ENCODE results near the gene PRKAB1. TPM values are rescaled to one million over a fixed set of nuclear protein-coding genes. Genes with fewer than 3 reads are reported as not detected.

PRKAB1 gene
- total RNA-seq, 1 donor from 2014 or later: 34.4 TPM

GRCh38 chr12:119685375-119685774 is 17.4 kb downstream of the PRKAB1 start:
- H3K4me3 Mint-ChIP-seq: no peak overlapping the region
- no peak overlapping the region for H3K27ac Mint-ChIP-seq (ENCODE audit: unreplicated experiment)
- no peak for DNase-seq (ENCODE audit: low read depth, low spot score)
- peaks cover 19% of the 10 kb centered on the region for H3K36me3 Mint-ChIP-seq (ENCODE audit: low read depth)
- TF ChIP-seq CTCF (conservative IDR thresholded peaks at IDR 0.05): no peak
- H3K9me3 Mint-ChIP-seq: no peaks in the 10 kb centered on the region
- H3K27me3 Mint-ChIP-seq (ENCODE audit: low read depth): no peaks in the 10 kb centered on the region
- no peaks in the 10 kb centered on the region for H3K4me1 Mint-ChIP-seq

- no peaks in the 10 kb centered on the region for H3K4me1 Mint-ChIP-seq
- TF ChIP-seq CTCF (conservative IDR thresholded peaks at IDR 0.05): no peak
- DNase-seq (ENCODE audit: low read depth, low spot score): no peak
- H3K9me3 Mint-ChIP-seq: no peaks in the 10 kb centered on the region
- H3K36me3 Mint-ChIP-seq (ENCODE audit: low read depth): peaks cover 22% of the 10 kb centered on the region
- no peak overlapping the region for H3K27ac Mint-ChIP-seq (ENCODE audit: unreplicated experiment)
- no peak overlapping the region for H3K4me3 Mint-ChIP-seq
- H3K27me3 Mint-ChIP-seq (ENCODE audit: low read depth): no peaks in the 10 kb centered on the region
These were observed 18.4 kb downstream of the PRKAB1 start for GRCh38 chr12:119686355-119686754.

GRCh38 chr12:119686776-119687175 is 18.8 kb downstream of the PRKAB1 start:
- H3K4me3 Mint-ChIP-seq: no peak overlapping the region
- H3K27me3 Mint-ChIP-seq (ENCODE audit: low read depth): no peaks in the 10 kb centered on the region
- no peak for DNase-seq (ENCODE audit: low read depth, low spot score)
- H3K36me3 Mint-ChIP-seq (ENCODE audit: low read depth): peaks cover 22% of the 10 kb centered on the region
- no peaks in the 10 kb centered on the region for H3K4me1 Mint-ChIP-seq
- no peak overlapping the region for H3K27ac Mint-ChIP-seq (ENCODE audit: unreplicated experiment)
- no peaks in the 10 kb centered on the region for H3K9me3 Mint-ChIP-seq
- TF ChIP-seq CTCF (conservative IDR thresholded peaks at IDR 0.05): no peak

GRCh38 chr12:119687406-119687805 is 19.5 kb downstream of the PRKAB1 start:
- DNase-seq (ENCODE audit: low read depth, low spot score): no peak
- Mint-ChIP-seq H3K36me3 (ENCODE audit: low read depth) (peaks cover 22% of the 10 kb centered on the region), H3K4me3 (no peak overlapping the region), H3K27ac (ENCODE audit: unreplicated experiment) (no peak overlapping the region), H3K4me1 (no peaks in the 10 kb centered on the region), H3K9me3 (no peaks in the 10 kb centered on the region), H3K27me3 (ENCODE audit: low read depth) (no peaks in the 10 kb centered on the region)
- no peak for TF ChIP-seq CTCF (conservative IDR thresholded peaks at IDR 0.05)

- DNase-seq (ENCODE audit: low read depth, low spot score): no peak
- Mint-ChIP-seq H3K27ac (ENCODE audit: unreplicated experiment) (no peak overlapping the region), H3K4me1 (no peaks in the 10 kb centered on the region), H3K9me3 (no peaks in the 10 kb centered on the region), H3K36me3 (ENCODE audit: low read depth) (peaks cover 22% of the 10 kb centered on the region), H3K27me3 (ENCODE audit: low read depth) (no peaks in the 10 kb centered on the region), H3K4me3 (no peak overlapping the region)
- TF ChIP-seq CTCF (conservative IDR thresholded peaks at IDR 0.05): no peak
These were observed 19.9 kb downstream of the PRKAB1 start for GRCh38 chr12:119687879-119688278.
